Non-pigmented ciliary epithelial cell (primary cell): ENCODE measurements around the gene CDK19.
A peak's percentile ranks its signal among the peaks of the same experiment; 100 is the strongest.
"Not testable (repeated sequence)": the region's sequence is repeated elsewhere in the genome, so short reads cannot be mapped to it uniquely, and the experiment has no call there.

Experiments
- DNase-seq: peaks from one replicate; pipeline ENCODE4 v3.0.0-alpha.2; 2010; ENCODE audit warnings: low read depth

The CDK19 gene

GRCh38 chr6:110756817-110757216, 58.5 kb downstream of the CDK19 start:
- no peak for DNase-seq

- DNase-seq = no peak
These were observed 59.8 kb downstream of the CDK19 start for GRCh38 chr6:110755411-110755834.

GRCh38 chr6:110753936-110754668, 61.2 kb downstream of the CDK19 start:
- not testable (repeated sequence) for DNase-seq

GRCh38 chr6:110748453-110748852, 66.8 kb downstream of the CDK19 start:
- no peak for DNase-seq

- no peak for DNase-seq
These were observed 68.6 kb downstream of the CDK19 start for GRCh38 chr6:110746680-110747079.

GRCh38 chr6:110744991-110745390, 70.3 kb downstream of the CDK19 start:
- DNase-seq = no peak

GRCh38 chr6:110742552-110742951, 72.7 kb downstream of the CDK19 start:
- not testable (repeated sequence) for DNase-seq

- no peak for DNase-seq
These were observed 73.8 kb downstream of the CDK19 start for GRCh38 chr6:110741517-110741916.

GRCh38 chr6:110738899-110739365, 76.3 kb downstream of the CDK19 start:
- DNase-seq = no peak

- no peak for DNase-seq
These were observed 79.6 kb downstream of the CDK19 start for GRCh38 chr6:110735666-110736065.

- no peak for DNase-seq
These were observed 83.4 kb downstream of the CDK19 start for GRCh38 chr6:110731898-110732297.

GRCh38 chr6:110731196-110731595, 84.1 kb downstream of the CDK19 start:
- peak; percentile 11 for DNase-seq

- DNase-seq = no peak
These were observed 86.8 kb downstream of the CDK19 start for GRCh38 chr6:110728501-110728900.

- no peak for DNase-seq
These were observed 92.3 kb downstream of the CDK19 start for GRCh38 chr6:110723017-110723416.

- no peak for DNase-seq
These were observed 95.2 kb downstream of the CDK19 start for GRCh38 chr6:110720066-110720465.

- DNase-seq = not testable (repeated sequence)
These were observed 95.7 kb downstream of the CDK19 start for GRCh38 chr6:110719601-110720000.

GRCh38 chr6:110714143-110714542, 101.1 kb downstream of the CDK19 start:
- no peak for DNase-seq

- DNase-seq = no peak
These were observed 103.0 kb downstream of the CDK19 start for GRCh38 chr6:110712238-110712637.

- DNase-seq = no peak
These were observed 105.2 kb downstream of the CDK19 start for GRCh38 chr6:110710115-110710514.

- DNase-seq = no peak
These were observed 106.8 kb downstream of the CDK19 start for GRCh38 chr6:110708295-110708950.

GRCh38 chr6:110705543-110705942, 109.7 kb downstream of the CDK19 start:
- DNase-seq = no peak

- no peak for DNase-seq
These were observed 111.2 kb downstream of the CDK19 start for GRCh38 chr6:110703906-110704594.
